Osteoblast (primary cell): ENCODE results near the gene EPHA4. TPM values are rescaled to one million over a fixed set of nuclear protein-coding genes. Genes with fewer than 3 reads are reported as not detected.

Experiments
- DNase-seq: peaks from one replicate; pipeline ENCODE4 v3.0.0; 2011; ENCODE audit warnings: low spot score, mixed read lengths; ENCODE audit not compliant: insufficient read length; ENCODE audit errors: missing footprints
- H2AFZ ChIP-seq: 2 replicates; pipeline ENCODE4 v1.6.0; 2011; ENCODE audit warnings: mild to moderate bottlenecking, low read length
- H3K27ac ChIP-seq: 2 replicates; pipeline ENCODE4 v1.5.1; 2011; ENCODE audit warnings: mild to moderate bottlenecking, low read depth, low read length, moderate library complexity
- H3K27me3 ChIP-seq: 2 replicates; pipeline ENCODE4 v1.6.0; 2012; ENCODE audit warnings: mild to moderate bottlenecking, control low read depth, inconsistent platforms, low read length, moderate library complexity; ENCODE audit not compliant: insufficient read depth
- H3K36me3 ChIP-seq: 2 replicates; pipeline ENCODE4 v1.5.1; 2011; ENCODE audit warnings: mild to moderate bottlenecking, low read length, control low read depth, moderate library complexity; ENCODE audit not compliant: insufficient read depth
- H3K4me1 ChIP-seq: 2 replicates; pipeline ENCODE4 v1.5.1; 2011; ENCODE audit warnings: mild to moderate bottlenecking, low read length, control low read depth, moderate library complexity; ENCODE audit not compliant: insufficient read depth
- H3K4me2 ChIP-seq: 2 replicates; pipeline ENCODE4 v1.6.0; 2011; ENCODE audit warnings: mild to moderate bottlenecking, low read length; ENCODE audit not compliant: insufficient read depth
- H3K4me3 ChIP-seq: fragments of 200-600 bp; sonication (generic); 3 replicates; pipeline ENCODE4 v1.5.1; 2012; ENCODE audit warnings: mild to moderate bottlenecking, low read length, inconsistent platforms; ENCODE audit not compliant: insufficient read depth
- H3K79me2 ChIP-seq: 2 replicates; pipeline ENCODE4 v1.6.0; 2012; ENCODE audit warnings: mild to moderate bottlenecking, low read length, control low read depth, inconsistent platforms; ENCODE audit not compliant: insufficient read depth
- H3K9me3 ChIP-seq: 2 replicates; pipeline ENCODE4 v1.5.1; 2011; ENCODE audit warnings: low read depth, low read length, control low read depth
- H4K20me1 ChIP-seq: 2 replicates; pipeline ENCODE4 v1.6.0; 2012; ENCODE audit warnings: mild to moderate bottlenecking, low read length, control low read depth; ENCODE audit not compliant: insufficient read depth
- total RNA-seq: library from RNA; depleted of rRNA; stranded (reverse); fragments of >200 nt; gene quantifications from 2 replicates; pipeline ENCODE4 v1.2.3, GENCODE V29; 2012
- TF ChIP-seq, protein P1 (sequence below): IDR thresholded peaks from 2 replicates; pipeline ENCODE4 v1.5.1; 2011; ENCODE audit warnings: mild to moderate bottlenecking, low read depth, low read length, moderate library complexity; ENCODE audit errors: extremely low read depth

The EPHA4 gene
- total RNA-seq, 1 donor: 15.9 TPM

- H3K9me3 ChIP-seq: no peaks in the 10 kb centered on the region
- H3K27ac ChIP-seq: no peak overlapping the region
- H3K4me3 ChIP-seq: no peak overlapping the region
- no peak for DNase-seq
- no peaks in the 10 kb centered on the region for H3K27me3 ChIP-seq
- H3K36me3 ChIP-seq: no peaks in the 10 kb centered on the region
- no peak overlapping the region for H2AFZ ChIP-seq
- H3K4me1 ChIP-seq: no peaks in the 10 kb centered on the region
- TF ChIP-seq, protein P1, sequence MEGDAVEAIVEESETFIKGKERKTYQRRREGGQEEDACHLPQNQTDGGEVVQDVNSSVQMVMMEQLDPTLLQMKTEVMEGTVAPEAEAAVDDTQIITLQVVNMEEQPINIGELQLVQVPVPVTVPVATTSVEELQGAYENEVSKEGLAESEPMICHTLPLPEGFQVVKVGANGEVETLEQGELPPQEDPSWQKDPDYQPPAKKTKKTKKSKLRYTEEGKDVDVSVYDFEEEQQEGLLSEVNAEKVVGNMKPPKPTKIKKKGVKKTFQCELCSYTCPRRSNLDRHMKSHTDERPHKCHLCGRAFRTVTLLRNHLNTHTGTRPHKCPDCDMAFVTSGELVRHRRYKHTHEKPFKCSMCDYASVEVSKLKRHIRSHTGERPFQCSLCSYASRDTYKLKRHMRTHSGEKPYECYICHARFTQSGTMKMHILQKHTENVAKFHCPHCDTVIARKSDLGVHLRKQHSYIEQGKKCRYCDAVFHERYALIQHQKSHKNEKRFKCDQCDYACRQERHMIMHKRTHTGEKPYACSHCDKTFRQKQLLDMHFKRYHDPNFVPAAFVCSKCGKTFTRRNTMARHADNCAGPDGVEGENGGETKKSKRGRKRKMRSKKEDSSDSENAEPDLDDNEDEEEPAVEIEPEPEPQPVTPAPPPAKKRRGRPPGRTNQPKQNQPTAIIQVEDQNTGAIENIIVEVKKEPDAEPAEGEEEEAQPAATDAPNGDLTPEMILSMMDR: no peak
- no peak overlapping the region for H3K4me2 ChIP-seq
- no peaks in the 10 kb centered on the region for H3K79me2 ChIP-seq
- H4K20me1 ChIP-seq: no peaks in the 10 kb centered on the region
Measured at GRCh38 chr2:221412978-221413377, 159.1 kb downstream of the EPHA4 start.

- Histone ChIP-seq H2AFZ (no peak overlapping the region), H3K4me1 (no peaks in the 10 kb centered on the region), H3K79me2 (no peaks in the 10 kb centered on the region), H3K27ac (no peak overlapping the region), H4K20me1 (no peaks in the 10 kb centered on the region), H3K27me3 (no peaks in the 10 kb centered on the region), H3K36me3 (no peaks in the 10 kb centered on the region), H3K9me3 (no peaks in the 10 kb centered on the region), H3K4me2 (no peak overlapping the region), H3K4me3 (no peak overlapping the region)
- DNase-seq: no peak
- TF ChIP-seq, protein P1: no peak
Measured at GRCh38 chr2:221410487-221410886, 161.6 kb downstream of the EPHA4 start.

- Histone ChIP-seq H3K36me3 (no peaks in the 10 kb centered on the region), H3K4me2 (no peak overlapping the region), H3K27me3 (no peaks in the 10 kb centered on the region), H3K4me3 (no peak overlapping the region), H2AFZ (no peak overlapping the region), H3K4me1 (no peaks in the 10 kb centered on the region), H3K27ac (no peak overlapping the region), H3K79me2 (no peaks in the 10 kb centered on the region), H4K20me1 (no peaks in the 10 kb centered on the region), H3K9me3 (no peaks in the 10 kb centered on the region)
- TF ChIP-seq, protein P1: no peak
- no peak for DNase-seq
Measured at GRCh38 chr2:221407765-221408164, 164.3 kb downstream of the EPHA4 start.

GRCh38 chr2:221405521-221405920 lies 166.6 kb downstream of the EPHA4 start:
- H2AFZ ChIP-seq: no peak overlapping the region
- H3K79me2 ChIP-seq: no peaks in the 10 kb centered on the region
- DNase-seq: no peak
- H3K4me1 ChIP-seq: no peaks in the 10 kb centered on the region
- H3K4me2 ChIP-seq: no peak overlapping the region
- H3K4me3 ChIP-seq: no peak overlapping the region
- TF ChIP-seq, protein P1: no peak
- no peak overlapping the region for H3K27ac ChIP-seq
- no peaks in the 10 kb centered on the region for H3K9me3 ChIP-seq
- H3K36me3 ChIP-seq: no peaks in the 10 kb centered on the region
- H3K27me3 ChIP-seq: no peaks in the 10 kb centered on the region
- H4K20me1 ChIP-seq: no peaks in the 10 kb centered on the region
